Activated naive CD4-positive, alpha-beta T cell treated with anti-CD3 and anti-CD28 coated beads, Interleukin-2, amount 50 U/mL, for 72 hours (primary cell): Measurements from ENCODE around the gene FILIP1L. TPM values are rescaled to one million over a fixed set of nuclear protein-coding genes. Genes with fewer than 3 reads are reported as not detected.

Experiments
- ATAC-seq, 2 donors: fragments of 150-1000 bp; cut with Tn5 transposase; 2 replicates each; pipeline ENCODE4 v1.10.0; 2021; ENCODE audit warnings: mild to moderate bottlenecking in 2 of 2, moderate library complexity in 2 of 2
- DNase-seq, 2 donors: peaks; one replicate each; pipeline ENCODE4 v3.0.0; 2021 to 2022; ENCODE audit warnings: low spot score in 2 of 2
- H3K27ac Mint-ChIP-seq, 2 donors: one replicate each; pipeline ENCODE4 v1.8.0; 2022; ENCODE audit warnings: mild to moderate bottlenecking in 2 of 2, mixed read lengths in 2 of 2
- H3K36me3 Mint-ChIP-seq, 2 donors: one replicate each; pipeline ENCODE4 v1.8.0; 2022; ENCODE audit warnings: mixed read lengths in 2 of 2
- H3K9me3 Mint-ChIP-seq, 2 donors: one replicate each; pipeline ENCODE4 v1.8.0; 2022; ENCODE audit warnings: mixed read lengths in 2 of 2
- total RNA-seq, 2 donors: library from RNA; stranded (reverse); gene quantifications; one replicate each; pipeline ENCODE4 v1.2.3, GENCODE V29; 2022

Gene FILIP1L
- total RNA-seq, 2 donors from 2014 or later: 0.08 to 0.09 TPM

DNA sequence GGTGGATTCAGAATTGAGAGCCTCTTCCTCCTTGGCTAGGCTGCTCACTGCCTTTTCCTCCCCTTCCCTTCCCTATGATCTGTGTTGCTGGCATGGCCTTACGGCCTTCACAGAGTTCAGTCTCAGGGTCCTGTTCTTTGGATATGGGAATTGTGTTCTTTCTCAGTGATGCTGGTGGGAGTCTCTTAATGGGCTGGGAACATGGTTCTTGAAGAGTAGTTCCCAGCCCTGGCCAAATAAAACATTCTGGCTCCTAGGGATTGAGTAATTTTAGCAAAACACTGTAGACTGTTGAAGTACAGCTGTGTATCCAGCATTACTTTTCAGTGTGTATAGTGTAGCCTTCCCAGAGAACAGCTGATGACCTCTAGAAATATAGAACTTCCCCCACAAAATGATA, 22.6 kb upstream of the FILIP1L start:
- peaks cover 0 to 5% of the 10 kb centered on the region in 2 donors for H3K9me3 Mint-ChIP-seq
- H3K36me3 Mint-ChIP-seq: peaks cover 10 to 11% of the 10 kb centered on the region in 2 donors
- ATAC-seq: no peak
- no peak overlapping the region for H3K27ac Mint-ChIP-seq
- DNase-seq: no peak

DNA sequence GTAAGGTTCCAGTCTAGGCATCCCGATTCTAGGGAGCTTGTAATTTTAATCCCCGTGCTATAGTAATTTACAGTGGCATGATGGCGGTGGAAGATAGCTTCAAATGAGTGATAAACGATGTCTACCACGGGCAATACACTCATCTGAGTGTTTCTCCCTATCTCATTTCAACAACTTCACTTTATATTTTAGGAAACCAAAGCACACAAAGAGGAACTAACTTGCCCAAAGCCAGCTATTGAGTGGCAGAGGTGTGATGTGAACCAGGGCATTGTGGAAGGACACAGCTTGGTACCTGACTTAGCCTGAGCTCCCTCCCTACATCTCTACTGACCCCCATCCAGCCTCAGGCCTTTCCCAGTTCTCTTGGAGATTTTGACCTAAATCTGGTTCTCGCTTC, 16.9 kb upstream of the FILIP1L start:
- DNase-seq: no peak
- no peaks in the 10 kb centered on the region for H3K9me3 Mint-ChIP-seq
- no peaks in the 10 kb centered on the region for H3K36me3 Mint-ChIP-seq
- no peak overlapping the region for H3K27ac Mint-ChIP-seq
- ATAC-seq: no peak

DNA sequence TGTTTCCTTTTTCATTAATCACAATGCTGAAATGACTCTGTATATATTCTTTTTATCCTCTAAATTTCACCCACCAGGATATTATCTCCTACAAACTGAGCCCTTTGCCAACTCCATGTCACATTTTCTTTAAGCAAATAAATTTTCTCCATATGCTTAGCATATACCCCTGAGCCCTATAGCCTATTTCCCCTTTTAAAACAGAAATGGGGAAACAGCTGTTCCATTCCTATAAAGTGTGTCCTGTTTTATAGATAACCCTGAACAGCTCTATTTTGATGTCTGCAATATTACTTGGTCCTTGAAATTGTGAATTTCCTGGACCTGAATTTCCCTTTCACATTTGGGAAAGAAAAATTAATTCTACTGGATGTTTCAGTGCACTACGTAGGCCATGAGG, 15.6 kb upstream of the FILIP1L start:
- no peaks in the 10 kb centered on the region for H3K9me3 Mint-ChIP-seq
- no peaks in the 10 kb centered on the region for H3K36me3 Mint-ChIP-seq
- no peak overlapping the region for H3K27ac Mint-ChIP-seq
- no peak for ATAC-seq
- no peak for DNase-seq

DNA sequence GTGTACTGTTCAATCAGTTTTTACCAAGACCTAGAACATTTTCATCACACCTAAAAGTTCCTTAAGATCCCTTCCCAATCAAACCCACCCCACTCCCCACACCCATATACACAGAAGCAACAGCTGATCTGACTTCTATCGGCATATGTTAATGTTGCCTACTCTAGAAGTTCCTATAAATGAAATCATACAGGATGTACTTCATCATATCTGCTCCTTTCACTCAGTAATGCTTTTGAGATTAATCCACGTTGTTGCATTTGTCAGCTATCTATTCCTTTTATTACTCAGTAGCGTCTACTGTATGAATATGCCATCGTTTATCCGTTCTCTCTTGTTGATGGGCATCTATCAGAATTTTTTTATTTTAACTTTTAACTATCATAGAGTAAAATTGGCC, 14.3 kb upstream of the FILIP1L start:
- no peak for DNase-seq
- H3K36me3 Mint-ChIP-seq: no peaks in the 10 kb centered on the region
- peak in 1 of 2 donors; percentile 39 for ATAC-seq
- H3K27ac Mint-ChIP-seq: no peak overlapping the region
- no peaks in the 10 kb centered on the region for H3K9me3 Mint-ChIP-seq

DNA sequence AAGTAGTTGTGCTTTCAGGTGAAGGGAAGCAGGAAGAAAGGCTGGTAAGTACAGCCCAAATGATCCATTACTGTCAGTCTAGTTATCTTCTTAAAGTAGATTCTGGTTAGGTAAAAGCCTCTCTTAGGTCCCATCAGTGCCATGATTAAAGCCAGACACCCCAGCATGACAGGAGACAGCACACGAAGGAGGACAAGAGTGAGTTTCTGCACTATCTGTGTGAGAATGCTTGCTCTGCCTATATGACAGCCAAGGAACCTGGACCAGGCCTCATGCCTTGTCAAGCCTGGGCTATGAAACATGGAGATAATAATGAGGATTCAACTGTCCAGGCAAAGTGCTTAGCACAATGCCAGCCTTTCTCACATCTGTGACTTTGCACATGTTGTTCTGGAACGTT, 13.5 kb upstream of the FILIP1L start:
- no peaks in the 10 kb centered on the region for H3K9me3 Mint-ChIP-seq
- ATAC-seq (no peak), DNase-seq (no peak)
- no peaks in the 10 kb centered on the region for H3K36me3 Mint-ChIP-seq
- no peak overlapping the region for H3K27ac Mint-ChIP-seq

DNA sequence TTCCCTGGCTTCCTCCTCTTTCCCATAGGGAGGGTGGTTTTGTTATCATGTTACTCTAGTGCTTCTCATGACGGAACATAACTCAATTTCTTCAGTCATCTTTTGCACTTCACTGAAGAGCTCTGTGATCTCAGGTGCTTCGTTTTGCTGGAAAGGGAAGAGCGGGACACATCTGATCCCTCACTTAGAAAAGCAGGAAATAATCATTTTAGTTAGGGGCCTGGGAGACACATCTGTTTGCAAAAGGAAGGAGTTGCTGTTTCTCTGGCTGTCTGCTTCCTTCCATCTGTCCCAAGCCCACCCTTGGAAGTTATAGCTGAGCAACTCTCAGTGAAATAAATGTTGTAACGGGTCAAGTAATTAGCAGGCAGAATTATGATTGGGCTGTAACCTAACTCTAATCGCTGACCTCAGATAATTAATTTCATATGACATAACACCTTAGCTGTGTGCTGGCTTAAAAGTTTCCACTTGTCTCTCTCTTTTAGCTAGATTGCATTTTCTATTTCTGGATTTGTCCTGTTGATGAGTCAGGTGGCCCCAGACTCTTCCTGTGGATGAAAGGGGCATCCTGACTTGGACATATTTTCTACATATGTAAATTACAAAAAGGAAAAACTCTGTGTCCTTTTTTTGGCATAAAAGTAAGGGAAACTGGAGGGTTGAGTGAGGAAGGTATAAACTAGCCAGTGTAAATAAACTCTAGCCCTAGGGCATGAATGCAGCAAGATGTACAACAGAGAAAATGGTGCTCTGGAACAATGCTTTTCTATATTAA, 11.0 kb upstream of the FILIP1L start:
- Mint-ChIP-seq H3K27ac (no peak overlapping the region), H3K9me3 (no peaks in the 10 kb centered on the region), H3K36me3 (no peaks in the 10 kb centered on the region)
- ATAC-seq: no peak
- DNase-seq: no peak

DNA sequence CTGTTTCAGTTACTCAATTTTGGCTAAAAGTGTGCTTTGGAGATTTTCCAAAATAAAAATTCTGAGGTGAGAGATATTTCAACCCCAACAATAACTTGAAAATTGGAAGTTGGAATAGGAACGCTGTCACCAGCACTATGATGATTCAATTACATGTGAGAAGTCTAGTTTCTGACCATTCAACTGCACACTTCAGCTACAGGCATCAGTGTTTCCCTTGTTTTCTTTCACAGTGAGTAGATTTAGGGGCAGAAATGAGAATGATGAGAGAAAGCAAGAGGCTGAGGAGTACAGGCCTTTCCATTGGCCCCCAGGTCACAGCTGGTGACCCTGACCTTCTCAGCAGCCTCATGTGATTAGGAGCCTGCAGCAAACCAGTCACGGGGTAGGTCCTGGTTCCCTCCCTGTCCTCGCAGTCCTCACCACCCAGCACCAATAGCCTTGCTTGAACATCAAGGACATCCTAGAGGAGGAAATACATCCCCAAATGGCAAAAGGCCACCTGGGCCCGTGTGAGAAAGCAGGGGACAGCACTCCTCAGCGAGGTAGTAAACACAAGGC, 10.0 kb upstream of the FILIP1L start:
- DNase-seq (no peak), ATAC-seq (peak; percentile 44 to 79)

DNA sequence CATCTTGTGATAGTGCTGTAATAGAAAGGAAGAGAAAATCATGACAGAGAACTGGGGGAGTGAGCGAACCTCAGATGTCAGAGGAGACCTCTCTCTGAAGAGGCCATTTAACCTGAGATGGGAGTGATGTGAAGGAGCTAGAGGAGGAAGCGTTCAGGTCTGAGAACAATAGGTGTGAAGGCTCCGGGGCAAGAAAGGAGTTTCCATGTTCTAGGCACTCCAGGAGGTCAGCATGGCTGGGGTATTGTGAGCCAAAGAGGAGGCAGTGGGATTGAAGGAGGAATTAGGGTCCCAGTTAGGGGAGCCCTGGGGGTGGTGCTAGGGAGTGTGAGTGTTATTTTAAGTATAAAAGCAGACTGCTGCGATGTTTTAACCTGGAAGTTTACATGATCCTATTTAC, 8.8 kb upstream of the FILIP1L start:
- no peaks in the 10 kb centered on the region for H3K36me3 Mint-ChIP-seq
- no peaks in the 10 kb centered on the region for H3K9me3 Mint-ChIP-seq
- no peak for ATAC-seq
- H3K27ac Mint-ChIP-seq: no peak overlapping the region
- no peak for DNase-seq

More for the DNA sequence above, 10.0 kb upstream of the FILIP1L start:
- Mint-ChIP-seq H3K27ac (no peak overlapping the region), H3K36me3 (no peaks in the 10 kb centered on the region), H3K9me3 (no peaks in the 10 kb centered on the region)

DNA sequence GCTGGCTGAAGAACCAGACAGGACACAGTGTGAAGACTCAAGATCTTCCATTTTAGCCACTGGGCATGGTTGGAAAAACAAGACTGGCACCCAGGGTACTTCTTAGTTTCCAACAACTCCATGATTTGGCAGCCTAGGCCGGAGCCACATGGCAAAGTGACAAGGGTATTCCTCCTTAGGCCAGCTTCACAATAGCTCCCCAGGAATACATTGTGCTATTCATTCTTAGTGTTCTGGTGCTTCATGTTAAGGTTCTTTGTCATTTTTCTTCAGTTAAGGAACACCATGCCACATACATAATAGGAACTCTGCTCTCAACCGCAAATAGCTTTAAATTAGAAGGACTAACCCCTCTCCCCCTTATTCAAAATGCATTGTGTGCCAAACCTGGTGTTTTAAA, 8.0 kb upstream of the FILIP1L start:
- H3K9me3 Mint-ChIP-seq: no peaks in the 10 kb centered on the region
- DNase-seq (no peak), ATAC-seq (no peak)
- no peak overlapping the region for H3K27ac Mint-ChIP-seq
- H3K36me3 Mint-ChIP-seq: no peaks in the 10 kb centered on the region

DNA sequence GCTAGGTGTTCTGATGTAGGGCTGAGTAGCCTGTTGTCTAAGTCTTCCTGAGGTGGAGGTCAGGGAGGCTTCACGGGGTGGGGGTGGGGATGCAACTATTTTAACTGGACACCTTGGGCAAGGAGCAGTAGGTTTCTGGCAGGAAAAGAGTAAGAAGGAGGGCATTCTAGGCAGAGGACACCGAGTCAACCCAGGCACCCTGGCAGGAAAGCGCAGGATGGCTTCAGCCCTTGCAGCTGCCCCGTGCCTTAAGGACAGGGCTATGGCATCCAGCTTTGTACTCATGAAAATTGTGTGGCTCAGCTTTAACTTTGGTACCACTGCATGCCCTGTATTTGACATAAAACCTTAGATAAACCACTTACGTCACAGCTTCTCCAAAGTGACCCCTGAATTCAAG, 6.4 kb upstream of the FILIP1L start:
- DNase-seq: no peak
- Mint-ChIP-seq H3K9me3 (no peaks in the 10 kb centered on the region), H3K27ac (no peak overlapping the region), H3K36me3 (no peaks in the 10 kb centered on the region)
- no peak for ATAC-seq

DNA sequence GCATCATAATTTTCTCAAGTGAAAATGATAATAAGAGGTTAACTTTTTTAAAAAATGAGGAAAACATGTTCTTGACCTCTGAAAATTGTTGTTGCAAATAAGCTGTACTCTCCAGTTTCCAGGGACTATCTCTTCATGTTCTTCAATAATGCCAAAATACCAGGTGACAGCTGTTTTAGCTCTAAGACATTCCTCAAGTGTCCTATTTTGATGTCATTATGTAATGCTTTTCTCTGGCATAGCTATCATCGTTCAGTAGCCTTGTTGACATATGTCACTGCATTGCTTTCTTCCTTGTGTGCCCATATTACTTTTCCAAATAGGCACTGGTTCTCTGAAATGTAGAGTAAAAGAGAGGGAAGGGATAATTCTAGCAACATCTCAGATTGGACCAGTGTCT, 5.7 kb upstream of the FILIP1L start:
- ATAC-seq: no peak
- H3K36me3 Mint-ChIP-seq: no peaks in the 10 kb centered on the region

DNA sequence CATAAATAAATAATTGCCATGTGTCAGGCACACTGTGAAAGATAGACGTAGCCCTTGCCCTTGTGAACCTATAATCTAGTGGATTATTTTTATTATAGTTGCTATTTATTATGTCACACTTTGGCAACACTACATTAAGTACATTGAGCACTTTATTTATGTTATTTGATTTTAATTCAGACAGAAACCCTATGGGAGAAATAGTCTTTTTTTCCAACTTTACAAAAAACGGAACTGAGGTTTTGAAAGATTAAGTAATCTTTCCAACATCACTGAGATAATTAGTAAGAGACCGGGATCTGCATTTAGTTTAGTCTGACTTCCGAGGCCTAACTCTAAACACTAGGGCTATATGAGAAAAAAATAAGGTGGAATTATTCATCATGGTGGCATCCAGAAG, 2.8 kb upstream of the FILIP1L start:
- H3K9me3 Mint-ChIP-seq: no peaks in the 10 kb centered on the region
- H3K27ac Mint-ChIP-seq: no peak overlapping the region
- H3K36me3 Mint-ChIP-seq: no peaks in the 10 kb centered on the region
- ATAC-seq (no peak), DNase-seq (no peak)

More for the DNA sequence above, 5.7 kb upstream of the FILIP1L start:
- H3K27ac Mint-ChIP-seq: no peak overlapping the region
- no peaks in the 10 kb centered on the region for H3K9me3 Mint-ChIP-seq
- no peak for DNase-seq

DNA sequence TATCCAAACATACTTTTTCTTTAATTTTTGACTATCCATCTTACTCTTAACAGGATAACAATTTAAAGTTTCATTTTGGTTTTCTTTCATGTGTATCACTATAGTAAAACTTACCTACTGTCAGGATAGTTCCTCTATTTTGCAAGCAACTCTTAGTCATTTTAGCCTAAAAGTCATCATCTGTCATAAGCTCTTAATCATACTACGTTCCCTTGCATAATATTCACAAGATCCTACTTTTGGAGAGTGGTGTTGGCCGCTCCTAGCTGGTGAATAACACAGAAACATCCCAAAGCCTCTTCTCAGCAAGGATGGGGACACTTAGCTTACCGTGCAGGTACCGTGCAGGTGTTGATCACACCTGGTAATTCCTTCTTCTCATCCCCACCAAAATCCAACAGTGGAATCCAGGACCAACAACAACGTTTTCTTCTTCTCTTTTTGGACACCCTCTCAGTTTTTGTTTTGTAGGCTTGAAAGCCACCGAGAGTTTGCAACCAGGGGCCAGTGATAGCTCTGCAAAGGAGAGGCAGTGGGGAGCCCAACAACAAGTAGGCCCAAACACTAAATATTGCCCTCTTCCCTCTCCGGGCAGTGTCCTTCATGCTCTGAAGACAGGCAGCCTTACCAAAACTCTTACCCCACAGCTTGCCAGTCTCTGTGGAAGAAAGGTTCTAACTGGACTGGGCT, 433 bp downstream of the FILIP1L start:
- ATAC-seq: no peak
- no peaks in the 10 kb centered on the region for H3K9me3 Mint-ChIP-seq
- no peak for DNase-seq
- peak overlapping the region in 1 of 2 donors; percentile 38 for H3K27ac Mint-ChIP-seq
- no peaks in the 10 kb centered on the region for H3K36me3 Mint-ChIP-seq

DNA sequence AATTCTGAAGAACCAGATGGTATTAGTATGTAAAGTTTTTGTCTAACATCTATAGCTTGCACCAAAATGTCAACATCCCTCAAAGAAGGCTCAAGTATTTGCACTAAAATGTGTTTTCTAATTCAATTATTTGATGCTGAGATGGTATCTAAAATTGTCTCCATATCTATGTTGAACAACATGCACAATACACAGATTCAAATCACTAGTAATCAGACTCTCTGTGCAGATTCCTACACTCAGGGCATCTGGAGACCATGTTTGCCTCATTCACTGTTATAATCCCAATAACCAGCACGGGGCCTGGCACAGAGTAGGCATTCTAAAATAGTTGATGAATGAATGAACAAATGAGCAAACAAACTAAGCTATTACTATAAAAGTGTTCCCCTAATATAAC, 2.6 kb downstream of the FILIP1L start:
- DNase-seq: no peak
- ATAC-seq: no peak
- H3K27ac Mint-ChIP-seq: no peak overlapping the region
- peaks cover 0 to 4% of the 10 kb centered on the region in 2 donors for H3K36me3 Mint-ChIP-seq
- no peaks in the 10 kb centered on the region for H3K9me3 Mint-ChIP-seq

DNA sequence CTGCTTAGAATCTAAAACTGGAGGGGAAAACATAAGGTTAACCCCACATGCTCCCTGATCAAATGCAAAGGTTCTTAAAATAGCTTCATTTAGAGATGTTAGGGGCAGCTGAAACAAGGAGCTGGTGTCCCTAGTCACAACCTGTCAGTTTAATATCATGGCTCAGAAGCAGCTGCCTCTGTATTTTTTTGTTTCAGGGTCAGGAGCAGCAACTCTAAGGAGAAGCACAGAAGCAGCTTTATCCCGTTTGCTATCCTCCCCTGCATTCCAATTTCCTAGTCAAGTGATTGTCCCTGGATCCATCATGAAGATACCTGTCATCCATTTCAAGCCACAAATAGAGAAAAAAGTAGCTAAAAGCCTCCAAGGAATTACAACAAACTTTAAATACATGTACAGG, 4.1 kb downstream of the FILIP1L start:
- DNase-seq: no peak
- peaks cover 0 to 4% of the 10 kb centered on the region in 2 donors for H3K36me3 Mint-ChIP-seq
- peak overlapping the region in 1 of 2 donors; percentile 58 for H3K27ac Mint-ChIP-seq
- no peak for ATAC-seq
- no peaks in the 10 kb centered on the region for H3K9me3 Mint-ChIP-seq

DNA sequence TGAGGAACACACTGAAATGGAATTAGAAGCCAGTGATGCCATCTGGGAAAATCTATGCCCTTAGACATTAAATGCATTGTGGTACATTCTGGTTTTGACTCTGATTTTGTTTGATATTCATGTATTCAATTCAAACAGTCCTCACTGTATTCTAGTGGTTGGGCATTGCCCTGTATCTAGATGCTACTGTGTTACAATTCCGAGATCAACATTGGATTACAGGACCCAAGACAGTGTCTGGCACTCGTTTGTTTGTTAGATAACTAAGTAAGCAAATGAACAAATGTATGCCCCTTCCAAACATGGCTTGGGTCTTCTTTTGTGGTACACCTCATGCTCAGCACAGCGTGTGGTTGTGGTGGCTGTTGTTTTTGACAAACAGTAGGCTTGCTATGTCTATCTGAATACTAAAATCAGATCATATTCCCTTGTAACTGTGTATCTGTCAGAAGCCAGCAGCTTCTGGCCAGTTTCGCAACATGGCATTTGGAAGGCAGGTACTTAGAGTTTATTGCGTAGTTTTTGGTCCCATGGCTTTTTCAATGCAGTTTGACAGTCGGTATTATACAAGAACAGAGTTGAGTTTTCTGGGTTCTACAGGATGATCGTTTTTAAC, 5.7 kb downstream of the FILIP1L start:
- no peaks in the 10 kb centered on the region for H3K9me3 Mint-ChIP-seq
- H3K36me3 Mint-ChIP-seq: peaks cover 0 to 4% of the 10 kb centered on the region in 2 donors
- H3K27ac Mint-ChIP-seq: no peak overlapping the region
- DNase-seq (no peak), ATAC-seq (no peak)

DNA sequence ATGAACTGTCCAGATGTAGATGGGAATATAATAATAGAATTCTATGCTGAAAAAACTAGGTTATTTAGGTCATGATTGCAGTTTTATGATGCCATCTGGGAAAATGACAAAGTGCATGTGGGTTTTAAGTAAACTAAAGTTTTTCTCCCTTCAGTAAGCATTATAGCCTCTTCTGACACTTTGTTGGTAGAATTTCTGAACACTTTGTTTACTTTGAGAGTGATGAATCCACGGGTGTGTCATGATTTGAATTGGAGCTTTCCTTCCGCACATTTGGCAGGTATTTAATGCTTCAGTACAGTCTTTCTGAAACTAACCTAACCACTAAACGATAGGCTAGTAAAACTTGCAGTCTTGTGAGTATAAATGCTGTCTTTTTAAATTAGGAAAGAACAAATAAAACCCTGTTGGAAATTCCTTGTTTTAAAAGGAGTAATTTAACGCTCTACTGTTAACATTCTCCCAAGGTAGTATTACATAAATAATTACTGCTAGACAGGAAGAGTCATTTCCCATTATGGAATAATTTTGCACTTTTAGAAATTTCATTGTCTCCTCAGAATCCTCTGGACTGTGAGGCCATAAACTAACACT, 7.0 kb downstream of the FILIP1L start:
- H3K9me3 Mint-ChIP-seq: no peaks in the 10 kb centered on the region
- no peak for DNase-seq
- H3K36me3 Mint-ChIP-seq: peaks cover 4 to 7% of the 10 kb centered on the region in 2 donors
- no peak for ATAC-seq
- no peak overlapping the region for H3K27ac Mint-ChIP-seq
